Osteoblast (primary cell): ENCODE results near the gene ESRP2. TPM values are rescaled to one million over a fixed set of nuclear protein-coding genes. Genes with fewer than 3 reads are reported as not detected.

Experiments used
- DNase-seq: peaks from one replicate; pipeline ENCODE4 v3.0.0; 2011; ENCODE audit warnings: low spot score, mixed read lengths; ENCODE audit not compliant: insufficient read length; ENCODE audit errors: missing footprints
- H2AFZ ChIP-seq: 2 replicates; pipeline ENCODE4 v1.6.0; 2011; ENCODE audit warnings: mild to moderate bottlenecking, low read length
- H3K27ac ChIP-seq: 2 replicates; pipeline ENCODE4 v1.5.1; 2011; ENCODE audit warnings: mild to moderate bottlenecking, low read depth, low read length, moderate library complexity
- H3K27me3 ChIP-seq: 2 replicates; pipeline ENCODE4 v1.6.0; 2012; ENCODE audit warnings: mild to moderate bottlenecking, control low read depth, inconsistent platforms, low read length, moderate library complexity; ENCODE audit not compliant: insufficient read depth
- H3K36me3 ChIP-seq: 2 replicates; pipeline ENCODE4 v1.5.1; 2011; ENCODE audit warnings: mild to moderate bottlenecking, low read length, control low read depth, moderate library complexity; ENCODE audit not compliant: insufficient read depth
- H3K4me1 ChIP-seq: 2 replicates; pipeline ENCODE4 v1.5.1; 2011; ENCODE audit warnings: mild to moderate bottlenecking, low read length, control low read depth, moderate library complexity; ENCODE audit not compliant: insufficient read depth
- H3K4me2 ChIP-seq: 2 replicates; pipeline ENCODE4 v1.6.0; 2011; ENCODE audit warnings: mild to moderate bottlenecking, low read length; ENCODE audit not compliant: insufficient read depth
- H3K4me3 ChIP-seq: fragments of 200-600 bp; sonication (generic); 3 replicates; pipeline ENCODE4 v1.5.1; 2012; ENCODE audit warnings: mild to moderate bottlenecking, low read length, inconsistent platforms; ENCODE audit not compliant: insufficient read depth
- H3K79me2 ChIP-seq: 2 replicates; pipeline ENCODE4 v1.6.0; 2012; ENCODE audit warnings: mild to moderate bottlenecking, low read length, control low read depth, inconsistent platforms; ENCODE audit not compliant: insufficient read depth
- H3K9me3 ChIP-seq: 2 replicates; pipeline ENCODE4 v1.5.1; 2011; ENCODE audit warnings: low read depth, low read length, control low read depth
- H4K20me1 ChIP-seq: 2 replicates; pipeline ENCODE4 v1.6.0; 2012; ENCODE audit warnings: mild to moderate bottlenecking, low read length, control low read depth; ENCODE audit not compliant: insufficient read depth
- total RNA-seq: library from RNA; depleted of rRNA; stranded (reverse); fragments of >200 nt; gene quantifications from 2 replicates; pipeline ENCODE4 v1.2.3, GENCODE V29; 2012
- TF ChIP-seq, protein P1 (sequence below): IDR thresholded peaks from 2 replicates; pipeline ENCODE4 v1.5.1; 2011; ENCODE audit warnings: mild to moderate bottlenecking, low read depth, low read length, moderate library complexity; ENCODE audit errors: extremely low read depth

ESRP2 gene
- total RNA-seq, 1 donor, result under 0.01 TPM

DNA sequence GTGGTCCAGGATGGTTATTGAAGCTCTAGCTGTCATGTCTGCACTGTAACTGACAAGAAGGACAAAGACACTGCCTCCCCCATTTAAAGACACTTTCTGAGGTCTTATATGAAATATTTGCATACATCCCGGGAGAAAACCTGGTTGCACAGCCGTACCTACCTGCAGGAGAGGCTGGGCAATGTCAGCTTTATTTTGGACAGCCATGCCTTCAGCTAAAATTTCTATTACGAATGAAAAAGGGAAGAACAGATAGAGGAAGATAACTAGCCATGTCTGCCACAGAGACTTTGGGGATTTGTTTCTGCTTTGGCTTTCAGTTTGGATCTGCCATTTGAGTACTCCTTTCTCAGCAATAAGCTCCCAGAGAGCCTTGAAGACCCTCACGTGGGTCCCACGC, 47.4 kb upstream of the ESRP2 start:
- H3K27ac ChIP-seq, result no peak overlapping the region
- peaks cover 14% of the 10 kb centered on the region for H3K4me1 ChIP-seq
- H3K9me3 ChIP-seq, result no peaks in the 10 kb centered on the region
- peaks cover 56% of the 10 kb centered on the region for H3K36me3 ChIP-seq
- peaks cover 45% of the 10 kb centered on the region for H4K20me1 ChIP-seq
- H2AFZ ChIP-seq, result no peak overlapping the region
- TF ChIP-seq, protein P1, sequence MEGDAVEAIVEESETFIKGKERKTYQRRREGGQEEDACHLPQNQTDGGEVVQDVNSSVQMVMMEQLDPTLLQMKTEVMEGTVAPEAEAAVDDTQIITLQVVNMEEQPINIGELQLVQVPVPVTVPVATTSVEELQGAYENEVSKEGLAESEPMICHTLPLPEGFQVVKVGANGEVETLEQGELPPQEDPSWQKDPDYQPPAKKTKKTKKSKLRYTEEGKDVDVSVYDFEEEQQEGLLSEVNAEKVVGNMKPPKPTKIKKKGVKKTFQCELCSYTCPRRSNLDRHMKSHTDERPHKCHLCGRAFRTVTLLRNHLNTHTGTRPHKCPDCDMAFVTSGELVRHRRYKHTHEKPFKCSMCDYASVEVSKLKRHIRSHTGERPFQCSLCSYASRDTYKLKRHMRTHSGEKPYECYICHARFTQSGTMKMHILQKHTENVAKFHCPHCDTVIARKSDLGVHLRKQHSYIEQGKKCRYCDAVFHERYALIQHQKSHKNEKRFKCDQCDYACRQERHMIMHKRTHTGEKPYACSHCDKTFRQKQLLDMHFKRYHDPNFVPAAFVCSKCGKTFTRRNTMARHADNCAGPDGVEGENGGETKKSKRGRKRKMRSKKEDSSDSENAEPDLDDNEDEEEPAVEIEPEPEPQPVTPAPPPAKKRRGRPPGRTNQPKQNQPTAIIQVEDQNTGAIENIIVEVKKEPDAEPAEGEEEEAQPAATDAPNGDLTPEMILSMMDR, result no peak
- no peak overlapping the region for H3K4me3 ChIP-seq
- peaks cover 71% of the 10 kb centered on the region for H3K79me2 ChIP-seq
- H3K27me3 ChIP-seq, result no peaks in the 10 kb centered on the region
- no peak for DNase-seq
- H3K4me2 ChIP-seq, result no peak overlapping the region

- Histone ChIP-seq H4K20me1 (peaks cover 33% of the 10 kb centered on the region), H3K4me3 (no peak overlapping the region), H3K36me3 (peaks cover 50% of the 10 kb centered on the region), H3K27ac (no peak overlapping the region), H3K4me2 (no peak overlapping the region), H2AFZ (no peak overlapping the region), H3K4me1 (peaks cover 1% of the 10 kb centered on the region), H3K27me3 (no peaks in the 10 kb centered on the region), H3K9me3 (no peaks in the 10 kb centered on the region), H3K79me2 (peaks cover 66% of the 10 kb centered on the region)
- TF ChIP-seq, protein P1, result no peak
- DNase-seq, result no peak
Observed at GRCh38 chr16:68282064-68282452, 46.1 kb upstream of the ESRP2 start.

GRCh38 chr16:68281368-68282063, 45.6 kb upstream of the ESRP2 start:
- H3K36me3 ChIP-seq, result peaks cover 49% of the 10 kb centered on the region
- TF ChIP-seq, protein P1, result no peak
- H3K4me3 ChIP-seq, result no peak overlapping the region
- peaks cover 33% of the 10 kb centered on the region for H4K20me1 ChIP-seq
- H3K4me1 ChIP-seq, result no peaks in the 10 kb centered on the region
- H3K4me2 ChIP-seq, result no peak overlapping the region
- H3K27me3 ChIP-seq, result no peaks in the 10 kb centered on the region
- H3K27ac ChIP-seq, result no peak overlapping the region
- no peak for DNase-seq
- peaks cover 67% of the 10 kb centered on the region for H3K79me2 ChIP-seq
- H3K9me3 ChIP-seq, result no peaks in the 10 kb centered on the region
- no peak overlapping the region for H2AFZ ChIP-seq

DNA sequence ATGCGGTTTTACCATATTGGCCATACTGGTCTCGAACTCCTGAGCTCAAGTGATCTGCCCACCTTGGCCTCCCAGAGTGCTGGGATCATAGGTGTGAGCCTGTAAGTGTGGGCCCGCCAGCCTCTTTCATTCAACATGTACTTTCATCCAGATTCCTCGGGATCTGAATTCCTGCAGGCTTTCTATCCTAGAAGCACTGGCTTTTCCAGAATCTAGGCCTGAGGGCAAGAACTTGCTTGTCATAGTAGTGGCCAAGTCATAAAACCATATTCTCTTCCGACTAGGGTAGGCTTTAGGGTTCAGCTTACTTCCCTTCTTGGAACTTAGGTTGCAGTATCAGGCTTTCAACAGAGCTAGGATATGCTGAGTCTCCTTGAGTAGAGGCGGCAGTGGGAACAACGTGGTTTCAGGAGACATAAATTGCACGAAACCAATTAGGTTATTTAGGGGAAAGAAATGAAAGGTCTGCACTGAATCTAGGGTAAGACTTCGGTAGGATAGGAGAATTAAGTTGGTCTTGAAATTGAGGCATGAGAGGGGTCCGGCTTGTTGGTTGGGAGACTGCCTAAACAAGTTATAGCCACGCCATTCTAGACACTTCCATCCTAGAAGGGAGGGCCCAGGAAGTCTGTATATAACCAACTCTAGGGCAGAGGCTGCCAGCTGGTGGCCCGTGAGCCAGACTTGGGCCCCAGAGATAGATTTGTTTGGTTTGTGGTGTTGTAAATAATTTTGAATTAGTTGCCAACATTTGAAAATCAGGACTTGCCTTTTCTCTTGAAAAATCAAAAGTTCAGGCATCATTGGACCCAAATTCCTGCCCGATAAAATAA, 44.0 kb upstream of the ESRP2 start:
- Histone ChIP-seq H3K4me3 (no peak overlapping the region), H3K27me3 (no peaks in the 10 kb centered on the region), H3K79me2 (peaks cover 65% of the 10 kb centered on the region), H2AFZ (no peak overlapping the region), H3K27ac (no peak overlapping the region), H4K20me1 (peaks cover 28% of the 10 kb centered on the region), H3K36me3 (peaks cover 46% of the 10 kb centered on the region), H3K4me2 (no peak overlapping the region), H3K4me1 (no peaks in the 10 kb centered on the region), H3K9me3 (no peaks in the 10 kb centered on the region)
- DNase-seq, result no peak
- TF ChIP-seq, protein P1, result no peak
